GM23338 (cell line): ENCODE measurements around the gene C4A. TPM values are rescaled to one million over a fixed set of nuclear protein-coding genes. Genes with fewer than 3 reads are reported as not detected.
A peak's percentile ranks its signal among the peaks of the same experiment; 100 is the strongest.

Experiments
- ATAC-seq: fragments of 200-7000 bp; cut with Tn5 transposase; 3 replicates; pipeline ENCODE4 v1.9.1; 2020
- DNase-seq: peaks from one replicate; pipeline ENCODE4 v3.0.0-alpha.2; 2015; ENCODE audit warnings: low spot score
- H2AFZ ChIP-seq: fragments of 200-600 bp; sonication (generic); 2 replicates; pipeline ENCODE4 v1.8.0; 2016; ENCODE audit warnings: antibody characterized with exemption, mild to moderate bottlenecking, moderate library complexity
- H3F3A ChIP-seq: fragments of 200-600 bp; sonication (generic); replicated peaks from 2 replicates; pipeline ENCODE4 v1.8.0; 2017; ENCODE audit warnings: antibody characterized with exemption, mixed run types, low read depth
- H3K27ac ChIP-seq: fragments of 200-600 bp; sonication (generic); 2 replicates; pipeline ENCODE4 v1.6.1; 2016; ENCODE audit warnings: low read depth
- H3K27me3 ChIP-seq: fragments of 200-600 bp; sonication (generic); 2 replicates; pipeline ENCODE4 v1.8.0; 2016; ENCODE audit warnings: mild to moderate bottlenecking, mixed run types, moderate library complexity; ENCODE audit not compliant: insufficient read depth
- H3K36me3 ChIP-seq: fragments of 200-600 bp; sonication (generic); 2 replicates; pipeline ENCODE4 v1.8.0; 2016; ENCODE audit warnings: mild to moderate bottlenecking; ENCODE audit not compliant: insufficient read depth
- H3K4me1 ChIP-seq: fragments of 200-600 bp; sonication (generic); 2 replicates; pipeline ENCODE4 v1.8.0; 2016; ENCODE audit warnings: mild to moderate bottlenecking, moderate library complexity; ENCODE audit not compliant: insufficient read depth
- H3K4me2 ChIP-seq: fragments of 200-600 bp; sonication (generic); 2 replicates; pipeline ENCODE4 v1.7.1; 2017; ENCODE audit warnings: mixed run types
- H3K4me3 ChIP-seq: fragments of 200-600 bp; sonication (generic); 2 replicates; pipeline ENCODE4 v1.6.1; 2016; ENCODE audit warnings: mixed run types
- H3K79me2 ChIP-seq: fragments of 200-600 bp; sonication (generic); replicated peaks from 2 replicates; pipeline ENCODE4 v1.8.0; 2017; ENCODE audit warnings: mild to moderate bottlenecking; ENCODE audit not compliant: insufficient read depth
- H3K9me2 ChIP-seq: fragments of 200-600 bp; sonication (generic); 2 replicates; pipeline ENCODE4 v1.8.0; 2017; ENCODE audit not compliant: insufficient read depth
- H4K20me1 ChIP-seq: fragments of 200-600 bp; sonication (generic); replicated peaks from 2 replicates; pipeline ENCODE4 v1.8.0; 2017; ENCODE audit warnings: mild to moderate bottlenecking; ENCODE audit not compliant: insufficient read depth
- H3K27ac Mint-ChIP-seq: 2 replicates; pipeline ENCODE4 v1.8.0; 2020; ENCODE audit warnings: inconsistent platforms, mild to moderate bottlenecking, moderate library complexity, mixed read lengths
- H3K27me3 Mint-ChIP-seq: 3 replicates; pipeline ENCODE4 v1.8.0; 2022; ENCODE audit warnings: low read depth, mild to moderate bottlenecking, moderate library complexity, mixed read lengths, inconsistent platforms; ENCODE audit not compliant: insufficient read depth, poor library complexity
- H3K36me3 Mint-ChIP-seq: 3 replicates; pipeline ENCODE4 v1.8.0; 2021; ENCODE audit warnings: low read depth, mild to moderate bottlenecking, inconsistent platforms, moderate library complexity, mixed read lengths
- H3K4me1 Mint-ChIP-seq: 3 replicates; pipeline ENCODE4 v1.8.0; 2020; ENCODE audit warnings: mild to moderate bottlenecking, inconsistent platforms, mixed read lengths
- H3K4me3 Mint-ChIP-seq: 3 replicates; pipeline ENCODE4 v1.8.0; 2021; ENCODE audit warnings: moderate library complexity, mild to moderate bottlenecking, inconsistent platforms, mixed read lengths
- H3K9me3 Mint-ChIP-seq: 3 replicates; pipeline ENCODE4 v1.8.0; 2020; ENCODE audit warnings: moderate library complexity, mild to moderate bottlenecking, inconsistent platforms, mixed read lengths
- CREB1 ChIP-seq: fragments of 250-450 bp; sonication (Bioruptor Pico); IDR thresholded peaks from 2 replicates; pipeline ENCODE4 v1.5.0; 2020; ENCODE audit warnings: low read depth, mild to moderate bottlenecking, moderate library complexity
- ETS1 ChIP-seq: IDR thresholded peaks from 2 replicates; pipeline ENCODE4 v1.6.1; 2016; ENCODE audit warnings: antibody characterized with exemption
- EZH2phosphoT487 ChIP-seq: fragments of 200-600 bp; sonication (generic); IDR thresholded peaks from one replicate; pipeline ENCODE4 v1.8.1; 2018; ENCODE audit warnings: antibody characterized with exemption; ENCODE audit not compliant: unreplicated experiment
- REST ChIP-seq: IDR thresholded peaks from one replicate; pipeline ENCODE4 v1.6.1; 2018; ENCODE audit warnings: antibody characterized with exemption; ENCODE audit not compliant: unreplicated experiment
- ZNF331 ChIP-seq: fragments of 250-450 bp; sonication (Bioruptor Pico); IDR thresholded peaks from 2 replicates; pipeline ENCODE4 v1.5.0; 2020; ENCODE audit warnings: low read depth, mild to moderate bottlenecking, moderate library complexity
- polyA plus RNA-seq: library from polyadenylated mRNA; unstranded; fragments of >200 nt; fragmentation: Nextera tagmentation; extraction: Ambion mirVana; gene quantifications from 2 replicates; pipeline ENCODE4 v1.2.1, GENCODE V29; 2016
- total RNA-seq: library from RNA; depleted of rRNA; stranded (reverse); fragments of >200 nt; shearing (Covaris generic); gene quantifications from 2 replicates; pipeline ENCODE4 v1.2.3, GENCODE V29; 2014

The C4A gene
- total and polyA plus RNA-seq, 2 experiments from 2014 or later: 0.48 to 0.97 TPM

GRCh38 chr6:31956796-31957195 lies 25.1 kb upstream of the C4A start (continued):
- TF ChIP-seq ZNF331 (CRISPR knock-in tag) (no peak), REST (no peak), ETS1 (no peak)

- Histone ChIP-seq H3K27me3 (no peaks in the 10 kb centered on the region), H3K9me2 (no peaks in the 10 kb centered on the region), H2AFZ (peak overlapping the region; percentile 92), H3K4me3 (peak overlapping the region; percentile 95), H4K20me1 (no peaks in the 10 kb centered on the region), H3K79me2 (peaks cover 28% of the 10 kb centered on the region), H3K36me3 (peaks cover 18% of the 10 kb centered on the region), H3F3A (no peaks in the 10 kb centered on the region), H3K4me2 (peak overlapping the region; percentile 93), H3K27ac (no peak overlapping the region), H3K4me1 (peaks cover 15% of the 10 kb centered on the region; the same call in 1 of the 2 replicates)
- Mint-ChIP-seq H3K27ac (peak overlapping the region; percentile 94), H3K4me1 (peaks cover 12% of the 10 kb centered on the region), H3K9me3 (peaks cover 2% of the 10 kb centered on the region; the same call in 1 of the 3 replicates), H3K4me3 (peak overlapping the region; percentile 98), H3K27me3 (peaks cover 4% of the 10 kb centered on the region), H3K36me3 (peaks cover 74% of the 10 kb centered on the region)
- ATAC-seq (peak; percentile 10), DNase-seq (no peak)
- no peak for TF ChIP-seq ETS1
- TF ChIP-seq CREB1 (CRISPR knock-in tag): no peak
- no peak for TF ChIP-seq EZH2phosphoT487
These were observed 23.5 kb upstream of the C4A start for GRCh38 chr6:31958412-31958740.
